Left lung (tissue), 10 donors: ENCODE measurements around the gene WDR35. TPM values are rescaled to one million over a fixed set of nuclear protein-coding genes. Genes with fewer than 3 reads are reported as not detected.

Experiments used
- ATAC-seq: fragments of 200-7000 bp; cut with Tn5 transposase; one replicate; pipeline ENCODE4 v1.9.1; 2020; ENCODE audit warnings: moderate library complexity
- DNase-seq, 4 donors: peaks; one replicate each; pipeline ENCODE4 v3.0.0-alpha.2; 2013 to 2020
- H3K27ac ChIP-seq, 2 donors: fragments of 200-600 bp; sonication (generic) in 1 of 2; one replicate each; pipeline versions ENCODE4 v1.5.0 to v1.8.0; 2020 to 2021
- H3K27me3 ChIP-seq, 2 donors: fragments of 200-600 bp; sonication (generic) in 1 of 2; one replicate each; pipeline versions ENCODE4 v1.5.0 to v1.8.0; 2020 to 2021
- H3K36me3 ChIP-seq, 2 donors: fragments of 200-600 bp; sonication (generic) in 1 of 2; one replicate each; pipeline versions ENCODE4 v1.5.0 to v1.8.0; 2020 to 2021
- H3K4me1 ChIP-seq, 2 donors: fragments of 200-600 bp; one replicate each; pipeline ENCODE4 v1.8.0; 2021
- H3K4me3 ChIP-seq, 2 donors: fragments of 200-600 bp; sonication (generic) in 1 of 2; one replicate each; pipeline versions ENCODE4 v1.5.0 to v1.8.0; 2020 to 2021; ENCODE audit warnings: mild to moderate bottlenecking in 1 of 2
- H3K9me3 ChIP-seq, 2 donors: fragments of 200-600 bp; sonication (generic) in 1 of 2; one replicate each; pipeline versions ENCODE4 v1.5.0 to v1.8.0; 2020 to 2021
- intact Hi-C, 2 donors: fragments of 100-400 bp; cut with DNase I; formaldehyde crosslinking; loops; one replicate each; pipeline versions ENCODE4 v1.11.2 to v1.14.2; 2022
- polyA plus RNA-seq, 6 donors: library from polyadenylated mRNA; unstranded; fragments of 120-200 nt; gene quantifications; one replicate each; pipeline ENCODE4 v1.2.1, GENCODE V29; 2013; ENCODE audit not compliant: insufficient read length in 6 of 6
- total RNA-seq, 2 donors: library from RNA; stranded (reverse); fragmentation: NEBNext Ultra II Directional; extraction: Animal tissue kit (Norgen Biotek cat#: 25700); gene quantifications; one replicate each; pipeline ENCODE4 v1.2.1, GENCODE V29; 2021
- TF ChIP-seq, protein P1 (sequence below), 2 donors: fragments of 200-600 bp; sonication (generic) in 1 of 2; IDR thresholded peaks; one replicate each; pipeline versions ENCODE4 v1.5.0 to v1.8.0; 2021; ENCODE audit warnings: antibody characterized with exemption in 2 of 2
- donor health status: DM: no; HTN: yes; CAD: no.
- donor health status: DM: no; HTN: no; CAD: no.

WDR35 gene
- total and polyA plus RNA-seq, 8 donors, result 8.0 to 32.3 (median 27.7) TPM

DNA sequence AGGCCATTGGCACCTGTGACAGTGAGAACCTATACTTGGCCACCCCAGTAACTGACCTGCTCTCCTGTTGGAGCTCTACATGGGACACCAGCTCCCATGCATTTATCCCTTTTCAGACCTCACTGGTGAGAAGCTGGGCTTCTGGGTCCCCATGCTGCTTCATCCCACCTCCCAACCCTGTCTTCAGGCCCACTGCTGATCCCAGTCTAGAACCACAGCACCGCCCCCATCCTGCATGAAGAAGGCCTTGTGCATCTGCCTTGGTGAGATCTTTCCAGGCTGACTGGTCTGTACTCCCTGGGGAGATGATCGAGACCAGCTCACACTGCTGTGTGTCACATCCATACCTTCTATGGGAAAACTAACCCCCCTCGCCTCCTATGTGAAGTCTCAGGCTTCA is 110.8 kb downstream of the WDR35 start:
- ATAC-seq (no peak), DNase-seq (no peak)
- Histone ChIP-seq H3K36me3 (no peaks in the 10 kb centered on the region), H3K4me3 (no peak overlapping the region), H3K27ac (no peak overlapping the region), H3K27me3 (no peaks in the 10 kb centered on the region), H3K4me1 (no peaks in the 10 kb centered on the region), H3K9me3 (no peaks in the 10 kb centered on the region)
- TF ChIP-seq, protein P1, sequence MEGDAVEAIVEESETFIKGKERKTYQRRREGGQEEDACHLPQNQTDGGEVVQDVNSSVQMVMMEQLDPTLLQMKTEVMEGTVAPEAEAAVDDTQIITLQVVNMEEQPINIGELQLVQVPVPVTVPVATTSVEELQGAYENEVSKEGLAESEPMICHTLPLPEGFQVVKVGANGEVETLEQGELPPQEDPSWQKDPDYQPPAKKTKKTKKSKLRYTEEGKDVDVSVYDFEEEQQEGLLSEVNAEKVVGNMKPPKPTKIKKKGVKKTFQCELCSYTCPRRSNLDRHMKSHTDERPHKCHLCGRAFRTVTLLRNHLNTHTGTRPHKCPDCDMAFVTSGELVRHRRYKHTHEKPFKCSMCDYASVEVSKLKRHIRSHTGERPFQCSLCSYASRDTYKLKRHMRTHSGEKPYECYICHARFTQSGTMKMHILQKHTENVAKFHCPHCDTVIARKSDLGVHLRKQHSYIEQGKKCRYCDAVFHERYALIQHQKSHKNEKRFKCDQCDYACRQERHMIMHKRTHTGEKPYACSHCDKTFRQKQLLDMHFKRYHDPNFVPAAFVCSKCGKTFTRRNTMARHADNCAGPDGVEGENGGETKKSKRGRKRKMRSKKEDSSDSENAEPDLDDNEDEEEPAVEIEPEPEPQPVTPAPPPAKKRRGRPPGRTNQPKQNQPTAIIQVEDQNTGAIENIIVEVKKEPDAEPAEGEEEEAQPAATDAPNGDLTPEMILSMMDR (IDR thresholded peaks at IDR 0.05), result no peak
- intact Hi-C loops, result no loop called here

DNA sequence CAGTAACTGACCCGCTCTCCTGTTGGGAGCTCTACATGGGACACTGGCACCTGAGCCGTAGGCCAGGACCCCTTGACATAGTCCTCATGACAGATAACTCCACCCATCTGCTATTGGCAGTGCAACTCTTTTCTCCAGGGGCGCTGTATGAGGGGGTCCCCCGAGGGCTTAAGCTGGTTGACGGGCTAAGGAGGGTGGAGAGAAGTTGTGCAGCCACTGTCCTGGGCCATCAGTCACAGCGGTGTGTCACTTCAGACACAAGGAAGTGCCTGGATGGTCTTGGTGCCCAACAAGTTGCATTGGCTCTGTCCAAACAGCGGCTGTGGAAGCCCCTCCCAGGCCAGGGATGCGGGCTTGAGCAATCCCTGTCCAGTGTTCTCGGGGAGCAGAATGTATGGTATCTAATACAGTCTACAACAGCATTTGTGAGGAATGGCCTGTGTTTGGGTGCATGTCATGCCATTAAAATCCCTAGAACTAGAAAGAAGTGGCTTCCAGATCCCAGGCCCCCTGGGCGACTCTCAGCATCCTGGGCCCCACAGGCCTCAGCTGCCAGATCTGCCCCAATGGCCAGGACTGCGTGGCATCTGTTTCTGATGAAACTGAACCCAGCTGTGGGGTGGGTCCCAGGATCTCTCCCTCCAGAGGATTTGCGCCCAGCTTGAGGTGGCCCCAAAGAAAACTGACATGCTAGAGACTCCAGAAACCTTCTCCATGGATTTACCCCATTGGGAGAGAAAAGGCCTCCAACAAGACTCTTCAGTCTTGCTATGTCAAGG is 111.4 kb downstream of the WDR35 start:
- TF ChIP-seq, protein P1 (IDR thresholded peaks at IDR 0.05), result no peak
- Histone ChIP-seq H3K4me1 (no peaks in the 10 kb centered on the region), H3K9me3 (no peaks in the 10 kb centered on the region), H3K27ac (no peak overlapping the region), H3K36me3 (no peaks in the 10 kb centered on the region), H3K27me3 (no peaks in the 10 kb centered on the region), H3K4me3 (no peak overlapping the region)
- DNase-seq (no peak), ATAC-seq (no peak)
- intact Hi-C loops, result no loop called here

- Histone ChIP-seq H3K4me3 (no peak overlapping the region), H3K9me3 (no peaks in the 10 kb centered on the region), H3K4me1 (no peaks in the 10 kb centered on the region), H3K27ac (no peak overlapping the region), H3K27me3 (no peaks in the 10 kb centered on the region), H3K36me3 (no peaks in the 10 kb centered on the region)
- TF ChIP-seq, protein P1 (IDR thresholded peaks at IDR 0.05), result no peak
- ATAC-seq, result no peak
- intact Hi-C loops, result no loop called here
- no peak for DNase-seq
These were observed 113.2 kb downstream of the WDR35 start for GRCh38 chr2:19876751-19877150.

DNA sequence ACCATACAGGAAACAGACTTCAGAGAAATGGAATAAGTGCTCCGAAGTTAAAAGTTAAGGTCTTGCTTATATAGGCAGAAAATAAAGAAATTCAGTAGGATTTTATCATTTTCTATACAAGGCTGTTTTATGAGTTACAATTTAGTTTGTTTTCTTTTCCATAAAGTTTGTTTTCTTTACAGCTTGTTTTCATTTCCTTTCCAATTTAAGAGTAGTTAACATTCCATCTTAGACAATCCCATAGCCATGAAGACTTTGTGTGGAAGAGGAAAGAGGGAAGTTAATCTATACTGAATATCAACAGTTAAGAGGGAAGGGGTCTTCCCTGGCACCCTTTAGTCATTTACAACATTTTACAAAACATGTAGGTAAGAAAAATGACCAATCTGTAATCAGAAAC is 114.6 kb downstream of the WDR35 start:
- ATAC-seq (no peak), DNase-seq (no peak)
- no peaks in the 10 kb centered on the region for H3K9me3 ChIP-seq
- no peaks in the 10 kb centered on the region for H3K27me3 ChIP-seq
- no peak overlapping the region for H3K4me3 ChIP-seq
- intact Hi-C loops, result no loop called here
- TF ChIP-seq, protein P1 (IDR thresholded peaks at IDR 0.05), result no peak
- no peaks in the 10 kb centered on the region for H3K4me1 ChIP-seq
- no peak overlapping the region for H3K27ac ChIP-seq
- no peaks in the 10 kb centered on the region for H3K36me3 ChIP-seq

DNA sequence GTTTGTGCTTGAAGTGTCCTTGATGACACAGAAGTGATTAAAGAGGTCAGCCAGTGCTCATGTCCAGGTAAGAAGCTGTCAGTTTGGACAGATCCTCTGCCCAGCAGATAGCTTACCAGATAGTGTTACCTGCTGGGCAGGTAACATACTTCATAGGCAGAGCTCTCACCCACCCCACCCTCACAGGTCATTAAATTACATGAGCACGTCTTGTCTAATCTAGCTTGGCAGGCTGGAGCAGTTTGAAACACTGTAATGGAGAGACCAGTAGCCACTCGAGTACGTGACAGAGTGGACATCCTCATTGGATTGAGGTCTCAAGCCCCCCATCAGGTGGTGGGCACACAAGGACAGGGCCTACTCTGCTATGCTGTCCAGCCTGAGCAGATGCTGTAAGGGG is 115.2 kb downstream of the WDR35 start:
- Histone ChIP-seq H3K27ac (no peak overlapping the region), H3K4me1 (no peaks in the 10 kb centered on the region), H3K36me3 (no peaks in the 10 kb centered on the region), H3K4me3 (no peak overlapping the region), H3K9me3 (no peaks in the 10 kb centered on the region), H3K27me3 (no peaks in the 10 kb centered on the region)
- TF ChIP-seq, protein P1 (IDR thresholded peaks at IDR 0.05), result no peak
- ATAC-seq (no peak), DNase-seq (no peak)
- intact Hi-C loops, result no loop called here
